Natural killer cell (primary cell): ENCODE results near the gene ADAMTSL1. TPM values are rescaled to one million over a fixed set of nuclear protein-coding genes. Genes with fewer than 3 reads are reported as not detected.

ENCODE experiments used
- ATAC-seq, 3 donors: fragments of 150-1000 bp in 2 of 3; fragments of 200-7000 bp in 1 of 3; cut with Tn5 transposase; 1 replicate in 1 of 3; 2 replicates in 2 of 3; pipeline ENCODE4 v1.10.0; 2021; ENCODE audit warnings: mild to moderate bottlenecking in 2 of 3, moderate library complexity in 2 of 3
- DNase-seq, 2 donors: peaks; one replicate each; pipeline versions ENCODE4 v3.0.0 to v3.0.0-alpha.2; 2013 to 2021; ENCODE audit warnings: mixed read lengths in 1 of 2
- H3K27ac ChIP-seq: one replicate; pipeline ENCODE4 v1.5.1; 2013; ENCODE audit warnings: mild to moderate bottlenecking, low read length
- H3K27me3 ChIP-seq: one replicate; pipeline ENCODE4 v1.6.1; 2013; ENCODE audit warnings: low read length; ENCODE audit not compliant: control insufficient read depth, insufficient read depth
- H3K36me3 ChIP-seq: one replicate; pipeline ENCODE4 v1.6.1; 2013; ENCODE audit warnings: low read length; ENCODE audit not compliant: control insufficient read depth, insufficient read depth
- H3K4me1 ChIP-seq: one replicate; pipeline ENCODE4 v1.6.1; 2013; ENCODE audit warnings: low read length; ENCODE audit not compliant: control insufficient read depth, insufficient read depth
- H3K4me3 ChIP-seq: one replicate; pipeline ENCODE4 v1.5.1; 2013; ENCODE audit warnings: low read length
- H3K9me3 ChIP-seq: one replicate; pipeline ENCODE4 v1.6.1; 2013; ENCODE audit warnings: low read length; ENCODE audit not compliant: control insufficient read depth, insufficient read depth
- H3K27ac Mint-ChIP-seq, 2 donors: one replicate each; pipeline ENCODE4 v1.8.0; 2022; ENCODE audit warnings: mild to moderate bottlenecking in 2 of 2, mixed read lengths in 2 of 2, moderate library complexity in 1 of 2
- H3K27me3 Mint-ChIP-seq, 2 donors: one replicate each; pipeline ENCODE4 v1.8.0; 2022; ENCODE audit warnings: low read depth in 2 of 2, mixed read lengths in 2 of 2
- H3K36me3 Mint-ChIP-seq: one replicate; pipeline ENCODE4 v1.8.0; 2022; ENCODE audit warnings: mixed read lengths
- H3K4me1 Mint-ChIP-seq, 2 donors: one replicate each; pipeline ENCODE4 v1.8.0; 2022; ENCODE audit warnings: mixed read lengths in 2 of 2
- H3K4me3 Mint-ChIP-seq: one replicate; pipeline ENCODE4 v1.8.0; 2022; ENCODE audit warnings: mild to moderate bottlenecking, moderate library complexity, mixed read lengths
- H3K9me3 Mint-ChIP-seq, 2 donors: one replicate each; pipeline ENCODE4 v1.8.0; 2022; ENCODE audit warnings: mixed read lengths in 2 of 2
- CTCF ChIP-seq: fragments of 200-600 bp; IDR thresholded peaks from one replicate; pipeline ENCODE4 v1.8.0; 2022; ENCODE audit warnings: antibody characterized with exemption
- WGBS: methylation state at CpG from one replicate; pipeline ENCODE4 v1.1.7; 2013; ENCODE audit warnings: missing lambda C conversion rate; ENCODE audit not compliant: insufficient coverage; 5-methylcytosine and 5-hydroxymethylcytosine counted together
- intact Hi-C: fragments of 100-400 bp; cut with micrococcal nuclease; formaldehyde crosslinking; loops from one replicate; pipeline ENCODE4 v1.14.2; 2022
- total RNA-seq, 4 donors: library from RNA; stranded (reverse); fragments of 120-200 nt in 1 of 4; gene quantifications; one replicate each; pipeline versions ENCODE4 v1.2.3 to v1.2.4, GENCODE V29; 2013 to 2022

The ADAMTSL1 gene
- total RNA-seq, 3 donors from 2014 or later (not counting 1 experiment from before 2014, with no cell fraction given), result not detected

GRCh38 chr9:18668944-18669343, 195.0 kb downstream of the ADAMTSL1 start:
- no peaks in the 10 kb centered on the region for H3K9me3 Mint-ChIP-seq
- no peaks in the 10 kb centered on the region for H3K36me3 Mint-ChIP-seq
- DNase-seq (no peak), ATAC-seq (no peak)
- Histone ChIP-seq H3K4me3 (no peak overlapping the region), H3K36me3 (no peaks in the 10 kb centered on the region), H3K9me3 (no peaks in the 10 kb centered on the region), H3K4me1 (no peaks in the 10 kb centered on the region), H3K27me3 (no peaks in the 10 kb centered on the region), H3K27ac (no peak overlapping the region)
- H3K27me3 Mint-ChIP-seq, result peaks cover 0 to 2% of the 10 kb centered on the region in 2 donors
- no peaks in the 10 kb centered on the region for H3K4me1 Mint-ChIP-seq
- 65% methylated on average over 2 of the region's 2 CpGs for WGBS
- no peak overlapping the region for H3K4me3 Mint-ChIP-seq
- TF ChIP-seq CTCF, result no peak
- H3K27ac Mint-ChIP-seq, result no peak overlapping the region
- intact Hi-C loops, result no loop called here

GRCh38 chr9:18672706-18673105, 198.8 kb downstream of the ADAMTSL1 start:
- Mint-ChIP-seq H3K9me3 (no peaks in the 10 kb centered on the region), H3K27me3 (no peaks in the 10 kb centered on the region), H3K4me1 (no peaks in the 10 kb centered on the region), H3K36me3 (no peaks in the 10 kb centered on the region), H3K27ac (no peak overlapping the region), H3K4me3 (no peak overlapping the region)
- no peaks in the 10 kb centered on the region for H3K27me3 ChIP-seq
- no peaks in the 10 kb centered on the region for H3K9me3 ChIP-seq
- no peak for TF ChIP-seq CTCF
- no peak overlapping the region for H3K27ac ChIP-seq
- intact Hi-C loops, result no loop called here
- DNase-seq (no peak), ATAC-seq (no peak)
- H3K4me3 ChIP-seq, result no peak overlapping the region
- no peaks in the 10 kb centered on the region for H3K36me3 ChIP-seq
- H3K4me1 ChIP-seq, result no peaks in the 10 kb centered on the region

- no peak for TF ChIP-seq CTCF
- no peaks in the 10 kb centered on the region for H3K27me3 ChIP-seq
- H3K27ac ChIP-seq, result no peak overlapping the region
- DNase-seq (no peak), ATAC-seq (no peak)
- no peaks in the 10 kb centered on the region for H3K36me3 Mint-ChIP-seq
- no peaks in the 10 kb centered on the region for H3K9me3 Mint-ChIP-seq
- no peaks in the 10 kb centered on the region for H3K4me1 Mint-ChIP-seq
- H3K4me1 ChIP-seq, result no peaks in the 10 kb centered on the region
- H3K27me3 Mint-ChIP-seq, result no peaks in the 10 kb centered on the region
- no peaks in the 10 kb centered on the region for H3K36me3 ChIP-seq
- H3K4me3 ChIP-seq, result no peak overlapping the region
- H3K9me3 ChIP-seq, result no peaks in the 10 kb centered on the region
- H3K4me3 Mint-ChIP-seq, result no peak overlapping the region
- 75% methylated on average over 3 of the region's 4 CpGs for WGBS
- intact Hi-C loops, result no loop called here
- no peak overlapping the region for H3K27ac Mint-ChIP-seq
These were observed 199.2 kb downstream of the ADAMTSL1 start for GRCh38 chr9:18673179-18673578.

GRCh38 chr9:18675332-18675731, 201.4 kb downstream of the ADAMTSL1 start:
- ATAC-seq (no peak), DNase-seq (no peak)
- H3K4me3 Mint-ChIP-seq, result no peak overlapping the region
- no peaks in the 10 kb centered on the region for H3K27me3 Mint-ChIP-seq
- Histone ChIP-seq H3K27me3 (no peaks in the 10 kb centered on the region), H3K9me3 (no peaks in the 10 kb centered on the region), H3K4me1 (no peaks in the 10 kb centered on the region), H3K4me3 (no peak overlapping the region), H3K27ac (no peak overlapping the region), H3K36me3 (no peaks in the 10 kb centered on the region)
- intact Hi-C loops, result no loop called here
- H3K9me3 Mint-ChIP-seq, result no peaks in the 10 kb centered on the region
- H3K4me1 Mint-ChIP-seq, result no peaks in the 10 kb centered on the region
- 100% methylated on average over 1 of the region's 1 CpG for WGBS
- TF ChIP-seq CTCF, result no peak
- H3K27ac Mint-ChIP-seq, result no peak overlapping the region
- no peaks in the 10 kb centered on the region for H3K36me3 Mint-ChIP-seq
